ENCODE data around the gene P2RX5.

- no peak for TF ChIP-seq PRDM4 (tag by site-specific recombination; IDR thresholded peaks at IDR 0.05)
- no peak for TF ChIP-seq CTCF (tag by site-specific recombination; IDR thresholded peaks at IDR 0.05)
- no peak for TF ChIP-seq ZNF416 (tag by site-specific recombination; IDR thresholded peaks at IDR 0.05)
- no peak for TF ChIP-seq ZNF639 (tag by site-specific recombination; IDR thresholded peaks at IDR 0.05)
Observed at GRCh38 chr17:3669085-3669347, 26.9 kb downstream of the P2RX5 start.

Measured in HEK293 (cell line).